IPS DF 6.9 (cell line): ENCODE data around the gene RABAC1.
"Not testable (repeated sequence)": the region's sequence is repeated elsewhere in the genome, so short reads cannot be mapped to it uniquely, and the experiment has no call there.

Source experiments
- DNase-seq: peaks from one replicate; pipeline ENCODE4 v3.0.0-alpha.2; 2013; ENCODE audit warnings: low read depth, low spot score
- H3K27ac ChIP-seq: one replicate; pipeline ENCODE4 v1.5.1; 2013; ENCODE audit warnings: low read length, control low read depth
- H3K27me3 ChIP-seq: 2 replicates; pipeline ENCODE4 v1.6.1; 2013; ENCODE audit warnings: mild to moderate bottlenecking, low read length; ENCODE audit not compliant: control insufficient read depth, insufficient read depth
- H3K36me3 ChIP-seq: 2 replicates; pipeline ENCODE4 v1.6.1; 2013; ENCODE audit warnings: low read length; ENCODE audit not compliant: control insufficient read depth, insufficient read depth
- H3K4me1 ChIP-seq: 2 replicates; pipeline ENCODE4 v1.6.1; 2013; ENCODE audit warnings: low read length; ENCODE audit not compliant: control insufficient read depth, insufficient read depth
- H3K4me3 ChIP-seq: 2 replicates; pipeline ENCODE4 v1.5.1; 2013; ENCODE audit warnings: mild to moderate bottlenecking, low read length
- H3K9me3 ChIP-seq: 2 replicates; pipeline ENCODE4 v1.6.1; 2013; ENCODE audit warnings: low read length, inconsistent platforms; ENCODE audit not compliant: control insufficient read depth, insufficient read depth
- WGBS: extraction: QIAGEN DNeasy Blood & Tissue Kit; methylation state at CpG from one replicate; pipeline ENCODE4 v1.1.7; 2013; ENCODE audit warnings: mixed read lengths, missing lambda C conversion rate; ENCODE audit not compliant: insufficient read length, insufficient coverage; 5-methylcytosine and 5-hydroxymethylcytosine counted together

The RABAC1 gene

GRCh38 chr19:41944336-41944735 lies 14.8 kb downstream of the RABAC1 start:
- H3K9me3 ChIP-seq, result no peaks in the 10 kb centered on the region
- H3K27ac ChIP-seq, result no peak overlapping the region
- H3K4me1 ChIP-seq, result no peaks in the 10 kb centered on the region
- no peak for DNase-seq
- no peaks in the 10 kb centered on the region for H3K36me3 ChIP-seq
- peaks cover 17% of the 10 kb centered on the region for H3K27me3 ChIP-seq
- no peak overlapping the region for H3K4me3 ChIP-seq
- no CpG with 5 or more reads among the region's 2 CpGs for WGBS

- Histone ChIP-seq H3K27me3 (peaks cover 22% of the 10 kb centered on the region), H3K4me3 (no peak overlapping the region), H3K27ac (no peak overlapping the region), H3K36me3 (no peaks in the 10 kb centered on the region), H3K9me3 (no peaks in the 10 kb centered on the region), H3K4me1 (no peaks in the 10 kb centered on the region)
- no peak for DNase-seq
- no CpG with 5 or more reads among the region's 9 CpGs for WGBS
These were observed 17.5 kb downstream of the RABAC1 start for GRCh38 chr19:41941410-41942202.

DNA sequence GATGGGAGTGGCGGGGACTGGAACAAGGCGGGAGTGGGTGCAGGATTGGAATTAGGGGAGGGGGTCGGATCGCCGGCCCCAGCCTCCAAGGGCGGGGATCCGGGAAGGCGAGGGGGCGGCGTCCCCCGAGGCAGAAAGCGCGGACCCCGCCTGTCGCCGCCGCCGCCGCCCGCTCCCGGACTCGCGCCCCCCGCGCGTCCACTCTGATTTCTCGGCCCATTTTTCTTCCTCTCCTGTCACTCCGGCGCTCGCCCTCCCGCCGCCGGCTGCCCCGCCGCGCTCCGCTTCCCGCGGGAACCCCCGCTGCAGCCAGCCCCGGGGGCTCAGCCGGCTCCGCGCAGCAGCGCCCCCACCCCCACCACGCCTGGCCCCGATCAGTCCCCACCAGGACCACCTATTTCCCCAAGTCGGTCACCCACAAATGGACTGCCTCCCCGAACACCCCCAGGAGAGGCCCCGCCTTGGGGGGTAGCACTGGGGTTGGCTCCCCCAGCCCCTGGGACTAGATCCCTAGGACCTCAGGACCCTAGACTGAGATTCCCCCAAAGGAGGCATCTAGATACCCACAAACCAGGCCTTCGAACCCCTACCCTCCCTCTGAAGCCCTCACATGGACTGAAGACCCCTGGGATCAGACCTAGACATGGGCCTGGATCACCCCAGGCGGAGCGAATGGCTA lies 18.3 kb downstream of the RABAC1 start:
- Histone ChIP-seq H3K4me1 (no peaks in the 10 kb centered on the region), H3K27me3 (peaks cover 29% of the 10 kb centered on the region), H3K36me3 (no peaks in the 10 kb centered on the region), H3K27ac (no peak overlapping the region), H3K9me3 (no peaks in the 10 kb centered on the region), H3K4me3 (peak overlapping the region; percentile 61; the same call in 1 of the 2 replicates)
- WGBS, result no CpG with 5 or more reads among the region's 53 CpGs
- DNase-seq, result no peak

DNA sequence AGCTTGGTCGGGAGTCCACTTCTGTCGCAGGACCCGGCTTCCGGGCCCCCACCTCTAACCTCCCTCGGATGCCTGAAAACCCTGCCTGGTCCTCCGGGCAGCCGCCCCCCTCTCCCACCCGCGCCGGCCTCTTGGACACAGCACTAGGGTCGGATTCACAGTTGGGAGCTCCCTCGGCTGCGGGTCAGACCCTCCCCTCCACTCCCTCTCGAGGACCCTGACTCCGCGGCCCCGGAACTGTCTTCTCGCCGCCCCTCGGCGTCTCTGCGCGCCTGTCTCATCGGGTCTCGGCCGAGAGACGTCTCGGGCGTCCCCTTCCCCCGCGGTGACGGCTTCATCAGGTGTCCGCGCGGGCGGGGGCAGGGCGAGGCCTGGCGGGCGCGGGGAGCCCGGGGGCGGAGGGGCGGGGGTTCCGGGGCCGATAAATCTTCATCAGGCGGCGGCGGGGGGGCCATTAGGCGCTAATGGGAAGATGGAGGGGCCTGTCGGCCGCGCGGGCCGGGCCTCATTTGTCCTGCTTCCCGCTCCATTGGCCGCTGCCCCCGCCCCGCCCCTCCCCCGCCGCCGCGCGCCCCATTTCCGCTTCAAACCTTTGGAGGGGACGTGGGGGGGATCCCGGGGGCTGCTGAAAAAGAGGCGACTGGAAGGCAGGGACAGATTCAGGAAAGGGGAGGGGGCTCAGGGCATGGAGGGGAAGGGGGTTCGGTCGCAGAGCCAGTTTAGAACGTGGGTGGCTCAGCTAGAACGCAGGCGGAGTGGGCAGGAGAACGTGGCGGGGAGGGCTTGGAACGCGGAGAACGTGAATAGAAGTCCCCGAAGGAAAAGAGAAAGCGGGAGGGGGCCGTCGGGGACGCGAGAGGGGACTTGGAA lies 19.0 kb downstream of the RABAC1 start:
- no CpG with 5 or more reads among the region's 83 CpGs for WGBS
- no peaks in the 10 kb centered on the region for H3K9me3 ChIP-seq
- no peaks in the 10 kb centered on the region for H3K36me3 ChIP-seq
- DNase-seq, result no peak
- H3K4me3 ChIP-seq, result peak overlapping the region; percentile 61; the same call in 1 of the 2 replicates
- no peaks in the 10 kb centered on the region for H3K4me1 ChIP-seq
- H3K27ac ChIP-seq, result no peak overlapping the region
- peaks cover 33% of the 10 kb centered on the region for H3K27me3 ChIP-seq

- H3K36me3 ChIP-seq, H3K27ac ChIP-seq, H3K9me3 ChIP-seq, DNase-seq, H3K4me3 ChIP-seq, H3K4me1 ChIP-seq: not testable (repeated sequence)
- H3K27me3 ChIP-seq, result peaks cover 38% of the 10 kb centered on the region
These were observed 19.9 kb downstream of the RABAC1 start for GRCh38 chr19:41939209-41939608.

GRCh38 chr19:41937525-41938468 lies 21.3 kb downstream of the RABAC1 start:
- H3K27ac ChIP-seq, result no peak overlapping the region
- no peaks in the 10 kb centered on the region for H3K36me3 ChIP-seq
- peaks cover 52% of the 10 kb centered on the region for H3K27me3 ChIP-seq
- DNase-seq, result no peak
- H3K4me1 ChIP-seq, result no peaks in the 10 kb centered on the region
- no peak overlapping the region for H3K4me3 ChIP-seq
- H3K9me3 ChIP-seq, result no peaks in the 10 kb centered on the region
- WGBS, result no CpG with 5 or more reads among the region's 22 CpGs

GRCh38 chr19:41936961-41937360 lies 22.2 kb downstream of the RABAC1 start:
- Histone ChIP-seq H3K9me3 (no peaks in the 10 kb centered on the region), H3K36me3 (no peaks in the 10 kb centered on the region), H3K4me1 (peaks cover 4% of the 10 kb centered on the region), H3K4me3 (no peak overlapping the region), H3K27me3 (peaks cover 60% of the 10 kb centered on the region), H3K27ac (no peak overlapping the region)
- WGBS, result no CpG with 5 or more reads among the region's 15 CpGs
- no peak for DNase-seq

DNA sequence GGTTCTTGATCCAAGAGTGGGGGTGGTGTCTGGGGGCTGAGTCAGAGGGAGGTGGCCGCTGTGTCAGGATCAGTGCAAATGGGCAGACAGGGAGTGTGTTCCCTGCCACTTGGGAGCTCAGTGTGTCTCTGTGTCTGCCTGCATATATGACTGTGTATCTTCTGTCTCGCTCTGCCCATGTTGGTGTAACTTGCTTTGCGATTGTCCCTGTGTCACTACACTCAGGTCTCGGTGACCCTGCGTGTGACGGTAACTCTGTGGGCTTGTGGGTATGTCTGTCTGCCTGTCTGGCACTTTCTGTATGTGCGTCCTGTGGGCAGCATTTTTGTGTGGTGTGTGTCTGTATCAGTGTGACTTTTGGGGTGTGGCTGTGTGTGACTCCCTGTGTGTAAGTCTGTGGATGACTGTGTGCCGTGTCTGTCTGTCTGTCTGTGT lies 22.7 kb downstream of the RABAC1 start:
- H3K4me1 ChIP-seq, result peaks cover 4% of the 10 kb centered on the region
- no peak overlapping the region for H3K27ac ChIP-seq
- no peaks in the 10 kb centered on the region for H3K9me3 ChIP-seq
- WGBS, result no CpG with 5 or more reads among the region's 8 CpGs
- DNase-seq, result no peak
- H3K27me3 ChIP-seq, result peaks cover 61% of the 10 kb centered on the region
- H3K36me3 ChIP-seq, result no peaks in the 10 kb centered on the region
- H3K4me3 ChIP-seq, result no peak overlapping the region

DNA sequence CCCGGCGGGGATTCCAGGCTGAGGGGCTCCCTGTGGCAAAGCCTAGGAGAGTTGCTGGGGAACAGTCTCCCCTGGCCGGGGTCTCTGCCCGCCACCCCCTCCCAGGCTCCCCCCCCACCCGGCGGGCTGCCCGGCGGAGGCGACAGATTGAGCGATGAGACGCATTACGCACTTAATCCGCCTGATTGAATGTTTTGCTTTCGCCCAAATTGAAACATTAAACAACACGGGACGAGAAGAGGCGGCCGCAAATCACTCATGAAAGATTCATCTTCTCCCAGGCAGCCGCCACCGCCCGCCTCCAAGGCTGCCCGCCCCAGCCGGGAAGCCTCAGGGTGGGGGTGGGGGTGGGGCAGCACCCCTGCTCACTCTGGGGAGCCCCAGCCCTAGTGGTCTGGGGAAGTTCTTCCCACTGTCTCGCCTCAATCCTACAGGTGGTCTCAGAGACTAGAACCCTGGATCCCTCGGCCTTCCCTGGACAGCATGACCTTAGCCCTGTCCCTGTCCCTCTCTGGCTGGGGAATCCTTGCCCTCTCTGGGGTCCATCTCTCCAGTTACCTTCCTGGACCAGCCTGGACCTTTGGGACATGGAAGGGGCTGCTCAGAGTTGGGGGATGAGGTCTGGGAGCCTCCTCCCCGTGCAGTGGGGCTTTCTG lies 23.2 kb downstream of the RABAC1 start:
- Histone ChIP-seq H3K4me1 (peaks cover 4% of the 10 kb centered on the region), H3K27me3 (peaks cover 61% of the 10 kb centered on the region), H3K27ac (no peak overlapping the region), H3K36me3 (no peaks in the 10 kb centered on the region), H3K9me3 (no peaks in the 10 kb centered on the region), H3K4me3 (no peak overlapping the region)
- no CpG with 5 or more reads among the region's 26 CpGs for WGBS
- no peak for DNase-seq
